ENCODE results near the gene SELENOS.

SELENOS gene

GRCh38 chr15:101320501-101321052, 43.3 kb upstream of the SELENOS start:
- H3K9me3 ChIP-seq (ENCODE audit: control insufficient read depth, low read length), result no peaks in the 10 kb centered on the region
- no peaks in the 10 kb centered on the region for H3K27me3 ChIP-seq (ENCODE audit: control insufficient read depth, insufficient read depth, low read length)
- no peak overlapping the region for H3K4me2 ChIP-seq (ENCODE audit: low read length)
- H3K79me2 ChIP-seq, result no peaks in the 10 kb centered on the region
- H3K9ac ChIP-seq, result no peak overlapping the region
- H3K27ac ChIP-seq, result no peak overlapping the region
- H2AFZ ChIP-seq, result no peak overlapping the region
- H3K36me3 ChIP-seq (ENCODE audit: control insufficient read depth, insufficient read depth, low read length), result no peaks in the 10 kb centered on the region
- H3K4me1 ChIP-seq, result no peaks in the 10 kb centered on the region
- no peak for TF ChIP-seq CTCF (IDR thresholded peaks at IDR 0.05)
- H3K4me3 ChIP-seq (ENCODE audit: low read depth, low read length), result no peak overlapping the region

- H3K79me2 ChIP-seq, result no peaks in the 10 kb centered on the region
- no peaks in the 10 kb centered on the region for H3K36me3 ChIP-seq (ENCODE audit: control insufficient read depth, insufficient read depth, low read length)
- no peak overlapping the region for H2AFZ ChIP-seq
- H3K9me3 ChIP-seq (ENCODE audit: control insufficient read depth, low read length), result no peaks in the 10 kb centered on the region
- H3K27me3 ChIP-seq (ENCODE audit: control insufficient read depth, insufficient read depth, low read length), result no peaks in the 10 kb centered on the region
- H3K4me2 ChIP-seq (ENCODE audit: low read length), result no peak overlapping the region
- TF ChIP-seq CTCF (IDR thresholded peaks at IDR 0.05), result no peak
- H3K4me1 ChIP-seq, result no peaks in the 10 kb centered on the region
- H3K27ac ChIP-seq, result no peak overlapping the region
- H3K4me3 ChIP-seq (ENCODE audit: low read depth, low read length), result no peak overlapping the region
- H3K9ac ChIP-seq, result no peak overlapping the region
These were observed 41.6 kb upstream of the SELENOS start for GRCh38 chr15:101318839-101319238.

- no peak overlapping the region for H3K4me3 ChIP-seq (ENCODE audit: low read depth, low read length)
- no peaks in the 10 kb centered on the region for H3K27me3 ChIP-seq (ENCODE audit: control insufficient read depth, insufficient read depth, low read length)
- no peaks in the 10 kb centered on the region for H3K4me1 ChIP-seq
- H3K9me3 ChIP-seq (ENCODE audit: control insufficient read depth, low read length), result no peaks in the 10 kb centered on the region
- no peak overlapping the region for H3K27ac ChIP-seq
- no peak overlapping the region for H3K9ac ChIP-seq
- no peaks in the 10 kb centered on the region for H3K36me3 ChIP-seq (ENCODE audit: control insufficient read depth, insufficient read depth, low read length)
- H3K79me2 ChIP-seq, result no peaks in the 10 kb centered on the region
- no peak overlapping the region for H3K4me2 ChIP-seq (ENCODE audit: low read length)
- no peak for TF ChIP-seq CTCF (IDR thresholded peaks at IDR 0.05)
- no peak overlapping the region for H2AFZ ChIP-seq
These were observed 41.0 kb upstream of the SELENOS start for GRCh38 chr15:101318147-101318819.

- no peaks in the 10 kb centered on the region for H3K4me1 ChIP-seq
- no peak overlapping the region for H3K27ac ChIP-seq
These were observed 40.1 kb upstream of the SELENOS start for GRCh38 chr15:101317336-101317872.

More at GRCh38 chr15:101317336-101317872, 40.1 kb upstream of the SELENOS start:
- Histone ChIP-seq H3K27me3 (ENCODE audit: control insufficient read depth, insufficient read depth, low read length) (no peaks in the 10 kb centered on the region), H3K79me2 (no peaks in the 10 kb centered on the region), H3K4me3 (ENCODE audit: low read depth, low read length) (no peak overlapping the region), H3K9ac (no peak overlapping the region), H3K36me3 (ENCODE audit: control insufficient read depth, insufficient read depth, low read length) (no peaks in the 10 kb centered on the region), H3K9me3 (ENCODE audit: control insufficient read depth, low read length) (no peaks in the 10 kb centered on the region), H2AFZ (no peak overlapping the region), H3K4me2 (ENCODE audit: low read length) (no peak overlapping the region)
- TF ChIP-seq CTCF (IDR thresholded peaks at IDR 0.05), result no peak
